Muscle of back (tissue), 11 donors: Measurements from ENCODE around the gene CDC26. TPM values are rescaled to one million over a fixed set of nuclear protein-coding genes. Genes with fewer than 3 reads are reported as not detected.
"Not testable (repeated sequence)": the region's sequence is repeated elsewhere in the genome, so short reads cannot be mapped to it uniquely, and the experiment has no call there.

Experiments
- DNase-seq, 3 donors: peaks; one replicate each; pipeline versions ENCODE4 v3.0.0 to v3.0.0-alpha.2; 2013
- polyA plus RNA-seq, 10 donors: library from polyadenylated mRNA; unstranded; fragments of 120-200 nt; gene quantifications; one replicate each; pipeline ENCODE4 v1.2.1, GENCODE V29; 2013; ENCODE audit not compliant: insufficient read length in 10 of 10

CDC26 gene
- polyA plus RNA-seq, 10 donors, result 18.8 to 39.3 (median 23.1) TPM

- no peak for DNase-seq
Measured at GRCh38 chr9:113244556-113244955, 30.8 kb downstream of the CDC26 start.

GRCh38 chr9:113241161-113241560 is 34.2 kb downstream of the CDC26 start:
- DNase-seq, result no peak

- DNase-seq, result no peak
Measured at GRCh38 chr9:113238859-113239232, 36.5 kb downstream of the CDC26 start.

- no peak for DNase-seq
Measured at GRCh38 chr9:113238202-113238858, 37.0 kb downstream of the CDC26 start.

GRCh38 chr9:113237026-113237425 is 38.3 kb downstream of the CDC26 start:
- no peak for DNase-seq

- not testable (repeated sequence) for DNase-seq
Measured at GRCh38 chr9:113235701-113236255, 39.6 kb downstream of the CDC26 start.

GRCh38 chr9:113231701-113232100 is 43.7 kb downstream of the CDC26 start:
- DNase-seq, result no peak

GRCh38 chr9:113228130-113228665 is 47.2 kb downstream of the CDC26 start:
- DNase-seq, result no peak

- no peak for DNase-seq
Measured at GRCh38 chr9:113227436-113227835, 47.9 kb downstream of the CDC26 start.

GRCh38 chr9:113223963-113224362 is 51.4 kb downstream of the CDC26 start:
- no peak for DNase-seq

- peak in 1 of 3 donors; percentile 29 for DNase-seq
Measured at GRCh38 chr9:113222482-113222841, 52.9 kb downstream of the CDC26 start.

- peak in 1 of 3 donors; percentile 16 for DNase-seq
Measured at GRCh38 chr9:113221800-113222481, 53.4 kb downstream of the CDC26 start.

- peak; percentile 99 to 100 (median 100) for DNase-seq
Measured at GRCh38 chr9:113221003-113221799, 54.2 kb downstream of the CDC26 start, which contains the start of the genes FKBP15 and SLC31A1. TSS of gene FKBP15 (minus strand) at chr9:113221277. CDS start at chr9:113221243, 34 bp downstream. TSS of gene SLC31A1 (plus strand) at chr9:113221544. CDS start at chr9:113256149, 34,605 bp downstream.

- DNase-seq, result peak in 1 of 3 donors; percentile 18
Measured at GRCh38 chr9:113220467-113221002, 54.8 kb downstream of the CDC26 start.

- DNase-seq, result peak in 1 of 3 donors; percentile 11
Measured at GRCh38 chr9:113219969-113220368, 55.4 kb downstream of the CDC26 start.

- DNase-seq, result peak in 1 of 3 donors; percentile 7
Measured at GRCh38 chr9:113219186-113219936, 56.0 kb downstream of the CDC26 start.
